ENCODE results near the gene USP34.
"Not testable (repeated sequence)": the region's sequence is repeated elsewhere in the genome, so short reads cannot be mapped to it uniquely, and the experiment has no call there.

USP34 gene

GRCh38 chr2:61463769-61464475 lies 7.0 kb downstream of the USP34 start:
- DNase-seq = no peak

GRCh38 chr2:61461404-61461803 lies 9.5 kb downstream of the USP34 start:
- DNase-seq = no peak

- DNase-seq = no peak
Observed at GRCh38 chr2:61460163-61460562, 10.7 kb downstream of the USP34 start.

GRCh38 chr2:61456746-61457420 lies 14.0 kb downstream of the USP34 start:
- no peak for DNase-seq

GRCh38 chr2:61456070-61456745 lies 14.7 kb downstream of the USP34 start:
- no peak for DNase-seq

- DNase-seq = not testable (repeated sequence)
Observed at GRCh38 chr2:61454972-61455371, 15.9 kb downstream of the USP34 start.

- DNase-seq = no peak
Observed at GRCh38 chr2:61454383-61454782, 16.5 kb downstream of the USP34 start.

- no peak for DNase-seq
Observed at GRCh38 chr2:61452392-61452791, 18.5 kb downstream of the USP34 start.

- no peak for DNase-seq
Observed at GRCh38 chr2:61451178-61451577, 19.7 kb downstream of the USP34 start.

GRCh38 chr2:61450144-61450543 lies 20.7 kb downstream of the USP34 start:
- DNase-seq = no peak

- DNase-seq = no peak
Observed at GRCh38 chr2:61448229-61448628, 22.7 kb downstream of the USP34 start.

GRCh38 chr2:61446971-61447370 lies 23.9 kb downstream of the USP34 start:
- DNase-seq = not testable (repeated sequence)

GRCh38 chr2:61443342-61444041 lies 27.4 kb downstream of the USP34 start:
- no peak for DNase-seq

- no peak for DNase-seq
Observed at GRCh38 chr2:61439241-61440002, 31.5 kb downstream of the USP34 start.

GRCh38 chr2:61438670-61439069 lies 32.2 kb downstream of the USP34 start:
- no peak for DNase-seq

GRCh38 chr2:61437170-61437569 lies 33.7 kb downstream of the USP34 start:
- no peak for DNase-seq

- DNase-seq = no peak
Observed at GRCh38 chr2:61436092-61436491, 34.8 kb downstream of the USP34 start.

GRCh38 chr2:61435291-61435690 lies 35.6 kb downstream of the USP34 start:
- no peak for DNase-seq

GRCh38 chr2:61434314-61434713 lies 36.6 kb downstream of the USP34 start:
- no peak for DNase-seq

GRCh38 chr2:61433606-61434005 lies 37.3 kb downstream of the USP34 start:
- DNase-seq = no peak

GRCh38 chr2:61432990-61433389 lies 37.9 kb downstream of the USP34 start:
- DNase-seq = no peak

GRCh38 chr2:61431345-61431744 lies 39.5 kb downstream of the USP34 start:
- DNase-seq = no peak
